Cardiac fibroblast (primary cell): ENCODE results near the gene SYT15.
"Not testable (repeated sequence)": the region's sequence is repeated elsewhere in the genome, so short reads cannot be mapped to it uniquely, and the experiment has no call there.

ENCODE experiments used
- DNase-seq, 2 donors: peaks; one replicate each; pipeline versions ENCODE4 v3.0.0 to v3.0.0-alpha.2; 2010; ENCODE audit warnings: low read depth in 2 of 2
- H3K4me3 ChIP-seq, 2 donors: replicated peaks in 1 of 2; 1 replicate in 1 of 2; 2 replicates in 1 of 2; pipeline ENCODE4 v1.5.1; 2011; ENCODE audit warnings: low read depth in 2 of 2, low read length in 2 of 2, mild to moderate bottlenecking in 2 of 2, moderate library complexity in 1 of 2

Gene SYT15

DNA sequence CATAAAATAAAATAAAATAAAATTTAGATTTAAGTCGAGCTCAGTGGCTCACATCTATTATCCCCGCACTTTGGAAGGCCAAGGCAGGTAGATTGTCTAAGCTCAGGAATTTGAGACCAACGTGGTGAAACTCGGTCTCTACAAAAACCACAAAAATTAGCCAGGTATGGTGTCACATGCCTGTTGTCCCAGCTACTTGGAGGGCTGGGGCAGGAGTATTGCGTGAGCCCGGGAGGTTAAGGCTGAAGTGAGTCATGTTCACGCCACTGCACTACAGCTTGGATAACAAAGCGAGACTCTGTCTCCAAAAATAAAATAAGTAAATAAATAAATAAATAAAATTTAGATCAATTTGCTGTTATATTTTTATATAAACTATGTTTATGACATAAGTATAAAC lies 12.1 kb downstream of the SYT15 start:
- not testable (repeated sequence) for H3K4me3 ChIP-seq, DNase-seq

DNA sequence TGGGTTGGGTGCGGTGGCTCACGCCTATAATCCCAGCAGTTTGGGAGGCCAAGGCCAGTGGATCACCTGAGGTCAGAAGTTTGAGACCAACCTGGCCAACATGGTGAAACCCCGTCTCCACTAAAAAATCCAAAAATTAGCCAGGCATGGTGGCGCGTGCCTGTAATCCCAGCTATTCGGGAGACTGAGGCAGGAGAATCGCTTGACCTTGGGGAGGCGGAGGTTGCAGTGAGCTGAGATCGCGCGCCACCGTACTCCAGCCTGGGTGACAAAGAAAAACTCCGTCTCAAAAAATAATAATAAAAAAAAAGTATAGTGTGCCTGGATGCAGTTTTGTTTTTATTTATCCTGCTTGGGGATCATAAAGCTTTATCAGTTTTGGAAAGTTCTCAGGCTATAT lies 14.4 kb downstream of the SYT15 start:
- not testable (repeated sequence) for DNase-seq, H3K4me3 ChIP-seq

DNA sequence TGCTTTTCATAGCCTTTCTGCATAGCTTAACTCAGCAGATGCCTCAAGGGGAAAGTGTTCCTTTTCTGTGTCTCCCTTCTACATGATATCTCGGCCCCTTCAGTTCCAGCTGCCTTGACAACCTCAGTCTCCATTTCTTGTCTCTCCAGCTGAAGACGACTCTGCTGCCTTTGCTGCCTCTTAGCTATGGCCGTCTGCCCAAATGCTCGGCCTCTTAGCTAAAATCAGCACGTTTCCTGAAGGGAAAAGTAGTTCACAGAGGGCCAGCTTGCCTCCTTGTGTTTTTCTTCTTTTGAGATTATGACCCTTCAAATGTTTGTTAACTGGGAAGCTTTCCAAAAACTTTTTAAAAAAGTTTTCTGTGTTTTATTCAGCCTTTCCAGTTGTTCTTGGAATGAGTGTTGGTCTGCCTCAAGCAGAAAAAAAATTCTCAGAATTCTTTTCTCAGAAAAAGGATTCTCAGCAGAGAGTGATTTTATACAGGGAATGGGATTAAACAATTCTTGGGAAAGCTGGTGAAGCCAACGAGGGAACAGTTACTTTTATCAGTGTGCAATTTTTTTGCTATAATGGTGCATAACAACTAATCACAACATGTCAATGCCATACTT lies 15.6 kb downstream of the SYT15 start:
- H3K4me3 ChIP-seq, DNase-seq: not testable (repeated sequence)

DNA sequence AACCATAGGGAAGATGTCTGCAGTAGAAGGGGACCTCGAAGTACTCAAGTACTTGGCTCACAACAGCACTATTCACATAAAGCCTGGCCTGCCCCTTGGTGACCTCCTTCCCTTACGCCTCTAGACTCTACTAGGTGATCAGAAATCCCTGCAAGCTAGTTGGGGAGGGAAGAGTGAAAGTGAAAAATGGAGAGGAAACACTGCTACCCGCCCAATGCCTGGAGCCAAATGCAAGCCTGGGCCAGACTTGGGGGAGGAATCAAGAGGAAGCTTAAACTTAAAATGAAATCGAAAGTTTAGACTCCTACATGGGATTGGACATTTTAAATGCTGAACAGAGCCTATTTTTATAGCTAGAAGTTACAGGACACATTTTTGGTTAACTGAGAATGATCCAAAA lies 17.6 kb downstream of the SYT15 start:
- H3K4me3 ChIP-seq, result not testable (repeated sequence)
- peak in 1 of 2 donors; percentile 24 for DNase-seq

DNA sequence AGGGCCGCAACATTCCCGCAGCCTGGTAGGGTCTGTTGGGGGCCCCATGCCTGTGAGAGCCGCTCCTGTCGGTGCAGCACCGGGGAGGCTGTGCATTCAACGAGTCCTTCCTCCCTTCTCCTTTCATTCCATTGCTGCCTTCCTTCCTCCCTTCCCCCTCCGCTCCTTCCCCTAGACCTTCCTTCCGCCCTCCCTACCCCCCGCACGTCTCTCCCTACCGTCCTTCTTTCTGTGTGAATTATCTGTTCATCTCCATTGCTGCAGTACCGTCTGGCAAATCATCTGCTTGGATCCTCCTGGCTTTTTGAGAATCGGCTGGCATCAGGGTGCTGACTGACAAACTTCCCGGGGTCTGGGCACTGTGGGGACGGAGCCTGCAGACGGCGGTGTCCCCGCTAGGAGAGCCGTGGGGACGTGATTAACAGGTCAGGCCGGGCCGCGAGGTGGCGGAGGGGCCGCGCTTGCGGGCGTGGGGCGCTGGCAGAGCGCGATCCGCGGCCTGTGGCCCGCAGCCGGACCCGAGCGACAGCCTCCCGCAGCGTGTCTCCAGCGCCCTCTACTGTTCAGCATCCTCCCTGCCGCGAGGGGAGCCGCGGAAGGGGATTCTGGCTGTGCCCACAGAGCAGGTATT lies 18.8 kb downstream of the SYT15 start:
- peak overlapping the region; percentile 23 to 45 for H3K4me3 ChIP-seq
- DNase-seq, result not testable (repeated sequence)

DNA sequence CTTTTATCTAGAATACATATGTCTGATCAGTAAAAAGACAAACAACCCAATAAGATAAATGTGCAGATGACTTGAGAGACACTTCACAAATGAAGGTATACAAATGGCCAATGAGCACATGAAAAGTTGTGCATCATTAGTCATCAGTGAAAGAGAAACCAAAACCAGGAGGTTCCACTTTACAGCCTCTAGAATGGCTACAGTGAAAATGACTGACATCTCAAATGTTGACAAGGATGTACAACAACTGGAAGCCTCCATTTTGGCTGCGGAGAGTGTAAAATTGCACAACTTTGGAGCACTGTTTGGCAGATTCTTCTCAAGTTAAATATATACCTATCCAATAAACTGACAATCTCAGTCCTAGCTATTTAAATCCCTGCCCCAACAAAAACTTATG lies 21.6 kb downstream of the SYT15 start:
- DNase-seq, H3K4me3 ChIP-seq: not testable (repeated sequence)

DNA sequence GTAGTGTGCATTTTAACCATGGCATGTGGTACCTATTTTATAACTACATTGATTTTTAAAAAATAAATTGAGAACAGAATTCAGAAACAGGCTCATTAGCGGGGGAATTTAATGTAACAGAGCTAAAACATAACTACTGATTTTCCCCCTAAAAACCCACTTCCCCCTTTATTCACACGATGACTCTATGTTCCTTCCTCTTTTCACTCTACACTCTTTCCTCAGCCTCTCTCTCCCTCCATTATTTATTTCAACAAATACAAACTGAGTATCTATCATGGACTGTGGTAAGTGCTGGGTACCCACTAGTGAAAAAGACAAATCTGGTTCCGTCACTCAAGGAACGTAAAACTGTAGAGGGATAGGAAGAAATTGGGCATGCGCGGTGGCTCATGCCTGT lies 36.6 kb downstream of the SYT15 start:
- DNase-seq, H3K4me3 ChIP-seq: not testable (repeated sequence)

DNA sequence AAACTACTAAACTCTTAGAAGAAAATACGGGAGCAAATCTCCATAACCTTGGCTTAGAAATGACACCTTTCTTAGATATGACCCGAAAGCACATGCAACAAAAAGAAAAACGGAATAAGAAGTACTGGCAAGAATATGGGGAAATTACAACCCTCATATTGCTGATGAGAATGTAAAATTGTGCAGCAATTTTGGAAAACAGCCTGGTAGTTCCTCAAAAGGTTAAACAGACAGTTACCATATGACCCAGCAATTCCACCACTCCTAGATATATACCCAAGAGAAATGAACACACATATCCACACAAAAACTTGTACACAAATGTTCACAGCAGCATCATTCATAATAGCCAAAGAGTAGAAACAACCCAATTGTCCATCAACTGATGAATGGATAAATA lies 37.3 kb downstream of the SYT15 start:
- not testable (repeated sequence) for DNase-seq, H3K4me3 ChIP-seq

DNA sequence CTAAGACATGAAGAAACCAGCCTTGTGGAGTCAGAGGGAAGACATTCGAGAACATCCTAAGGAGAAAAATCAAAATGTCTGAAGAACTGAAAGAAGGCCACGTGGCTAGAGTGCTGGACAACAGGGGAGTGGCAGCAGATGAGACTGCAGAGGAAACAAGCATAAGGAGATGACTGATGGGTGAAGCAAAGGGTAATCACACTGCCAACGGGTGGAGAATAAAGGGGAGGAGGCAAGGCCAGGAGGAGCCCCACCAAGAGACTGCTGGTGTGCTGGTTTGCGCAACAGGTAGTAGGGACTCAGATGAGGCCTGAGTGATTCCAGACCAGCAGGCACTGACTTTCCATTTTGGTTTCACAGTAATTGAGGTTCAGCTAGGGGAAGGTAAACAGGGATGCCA lies 38.2 kb downstream of the SYT15 start:
- not testable (repeated sequence) for DNase-seq, H3K4me3 ChIP-seq

DNA sequence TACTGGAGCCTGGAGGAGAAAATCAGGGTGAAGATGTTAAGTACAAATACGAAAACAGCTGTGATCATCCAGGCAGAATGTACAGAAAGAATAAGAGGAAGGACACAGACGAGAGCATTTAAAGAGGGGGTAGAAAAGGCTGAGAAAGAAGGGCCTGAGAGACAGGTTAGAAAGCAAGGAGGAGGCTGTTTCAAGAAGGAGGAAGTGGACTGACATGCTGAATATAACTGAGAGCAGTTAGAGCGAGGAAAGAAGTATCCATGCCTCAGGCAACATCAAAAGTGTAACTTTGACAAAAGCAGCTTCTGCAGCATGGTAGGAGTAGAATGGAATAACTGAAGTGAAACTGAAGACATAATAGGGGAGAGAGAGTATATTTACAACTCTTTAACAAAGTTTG lies 39.0 kb downstream of the SYT15 start:
- not testable (repeated sequence) for H3K4me3 ChIP-seq, DNase-seq

DNA sequence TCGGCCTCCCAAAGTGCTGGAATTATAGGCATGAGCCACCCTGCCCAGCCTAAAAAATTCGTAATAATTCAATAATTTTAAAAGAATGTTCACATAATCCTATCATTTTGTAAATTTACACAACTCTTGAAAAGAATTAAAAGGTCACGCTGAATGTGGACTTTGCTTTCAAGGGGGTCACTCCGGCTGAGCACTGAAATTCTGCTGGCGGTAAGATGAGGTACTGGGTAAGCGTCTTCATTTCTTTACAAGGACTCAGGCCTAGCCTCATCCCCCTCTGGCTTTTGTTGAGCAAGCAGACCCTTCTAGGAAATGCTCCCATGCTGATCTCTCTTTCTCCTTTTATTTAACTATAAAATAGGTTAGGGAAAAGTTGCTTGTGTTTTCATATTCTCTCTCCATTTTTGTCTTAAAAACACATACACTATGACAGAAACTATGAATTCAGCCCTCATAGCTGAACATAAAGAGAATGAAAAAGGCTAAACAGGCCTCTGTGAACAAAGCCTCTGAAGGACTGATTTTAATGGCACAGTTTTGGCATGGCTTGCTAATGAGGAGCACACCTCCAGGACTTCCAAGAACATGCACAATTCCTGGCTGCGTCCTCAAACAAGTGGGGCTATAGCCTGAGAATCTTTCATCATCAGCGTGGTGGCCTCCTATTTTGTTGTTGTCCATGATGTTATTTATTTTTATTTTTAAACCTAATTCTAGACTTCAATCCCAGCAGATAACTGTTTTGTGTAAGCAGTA lies 45.1 kb downstream of the SYT15 start:
- not testable (repeated sequence) for DNase-seq, H3K4me3 ChIP-seq

DNA sequence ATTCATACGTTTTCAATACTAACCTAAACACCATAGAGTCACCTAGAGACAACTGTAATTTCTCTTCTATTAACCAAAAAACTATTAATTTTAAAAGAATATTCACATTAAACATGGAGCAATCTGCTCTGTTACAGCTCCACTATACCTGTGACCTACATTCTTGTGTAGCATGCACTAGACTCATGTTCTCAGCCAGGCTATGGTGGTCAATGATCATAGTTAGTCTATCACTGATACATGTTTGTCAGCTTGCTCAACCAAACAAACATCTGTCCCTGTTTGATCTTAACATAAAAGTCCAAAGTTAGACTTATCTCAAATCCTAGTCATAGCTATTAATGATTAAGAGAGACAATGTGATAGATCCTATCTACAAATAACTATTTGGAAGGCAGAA lies 50.9 kb downstream of the SYT15 start:
- H3K4me3 ChIP-seq, DNase-seq: not testable (repeated sequence)

DNA sequence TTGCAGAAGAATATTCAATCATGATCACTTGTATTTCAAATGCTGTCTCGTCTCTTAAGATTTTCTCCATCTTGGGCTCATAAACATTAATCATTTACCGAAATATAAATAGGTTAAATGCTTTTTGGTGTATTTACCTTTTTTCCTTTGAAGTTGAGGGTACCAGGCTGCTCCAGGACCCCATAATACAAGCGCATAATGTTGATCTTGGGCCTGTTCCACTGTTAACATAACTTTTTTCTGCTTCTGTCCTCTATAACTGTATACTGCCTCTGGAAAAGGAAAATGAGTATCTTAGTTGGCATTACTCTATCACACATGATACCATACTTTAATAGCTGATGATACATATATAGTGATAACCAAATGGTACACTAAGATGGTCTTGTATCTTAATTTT lies 51.9 kb downstream of the SYT15 start:
- not testable (repeated sequence) for H3K4me3 ChIP-seq, DNase-seq

DNA sequence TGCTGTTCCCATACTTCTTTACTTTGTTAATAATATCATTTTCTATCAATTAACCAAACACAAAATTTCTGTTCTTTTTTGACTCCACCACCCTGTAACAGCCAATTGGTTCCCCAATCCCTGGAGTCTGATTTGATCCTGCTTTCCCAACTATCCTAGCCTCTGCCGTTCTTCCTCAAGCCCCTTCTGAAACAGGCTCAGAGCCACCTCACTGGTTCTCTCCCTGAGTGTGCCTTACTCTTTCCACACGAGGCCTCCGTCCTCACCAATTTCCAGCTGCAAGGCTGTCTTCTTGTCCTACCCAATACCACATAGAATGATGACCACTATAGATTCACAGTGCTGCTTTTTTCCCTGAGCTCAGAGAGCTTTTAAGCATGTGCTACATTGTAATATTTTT lies 52.8 kb downstream of the SYT15 start:
- not testable (repeated sequence) for H3K4me3 ChIP-seq, DNase-seq

DNA sequence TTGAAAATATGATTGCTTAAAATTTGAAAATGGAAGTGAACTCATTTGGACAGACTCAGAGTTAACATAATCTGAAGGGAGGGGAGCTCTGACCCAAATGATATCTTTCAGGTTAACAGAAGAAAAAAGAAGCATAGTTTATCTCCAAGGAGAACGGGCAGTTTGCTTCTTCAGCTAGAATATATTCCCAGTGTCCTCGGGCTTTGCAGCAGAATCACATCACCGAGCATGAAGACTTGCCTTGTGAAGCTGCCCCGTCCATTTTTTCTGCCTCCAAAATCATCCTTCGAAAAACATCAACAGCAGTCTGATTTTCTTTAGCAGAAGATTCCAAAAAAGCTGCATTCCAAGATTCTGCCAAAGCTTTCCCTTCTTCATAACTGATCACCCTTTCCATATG lies 55.8 kb downstream of the SYT15 start:
- not testable (repeated sequence) for DNase-seq
- H3K4me3 ChIP-seq, result peak overlapping the region in 1 of 2 donors; percentile 28

DNA sequence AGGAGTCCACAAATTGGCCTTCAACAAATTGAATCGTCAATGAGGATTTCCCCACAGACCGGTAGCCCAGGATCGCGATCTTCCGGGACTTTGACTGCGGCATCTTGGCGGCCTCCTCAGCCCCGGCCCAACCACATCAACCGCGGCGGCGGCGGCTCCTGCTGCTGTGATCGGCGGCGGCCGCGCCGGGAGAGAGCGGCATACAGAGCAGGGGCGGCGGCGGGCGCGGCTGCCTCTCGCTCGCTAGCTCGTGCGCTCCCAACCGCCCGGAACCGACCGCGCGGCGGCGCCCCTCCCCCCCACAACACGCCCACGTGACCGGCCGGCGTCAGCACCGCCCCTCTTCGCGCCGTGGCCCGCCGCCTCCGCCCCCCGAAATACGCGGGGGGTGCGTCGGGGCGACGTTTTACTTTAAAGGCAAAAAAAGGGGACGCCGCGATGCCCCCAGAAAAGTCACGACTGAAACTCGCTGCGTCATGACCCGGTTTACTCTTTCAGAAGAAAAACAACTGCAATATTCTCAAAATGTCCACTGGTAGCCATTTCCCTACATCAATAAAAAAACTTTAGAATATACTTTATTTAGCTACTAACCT lies 56.5 kb downstream of the SYT15 start:
- H3K4me3 ChIP-seq, result peak overlapping the region in 1 of 2 donors; percentile 13
- DNase-seq, result not testable (repeated sequence)

DNA sequence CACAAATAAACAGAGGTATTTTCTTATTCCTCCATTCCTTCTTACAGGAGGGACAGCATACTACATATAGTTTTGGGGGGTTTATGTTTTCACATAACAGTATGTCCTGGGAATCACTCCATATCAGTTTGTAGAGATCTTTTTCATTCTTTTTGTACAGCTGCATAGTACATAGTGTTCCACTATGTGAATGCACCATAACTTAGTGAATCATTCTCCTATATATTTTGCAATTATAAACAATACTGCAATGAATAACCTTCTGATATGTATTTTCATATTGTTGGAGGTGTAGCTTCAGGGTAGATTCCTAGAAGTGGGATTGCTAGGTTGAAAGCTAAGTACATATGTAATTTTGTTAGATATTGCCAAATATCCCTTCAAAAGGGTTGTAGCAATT lies 61.1 kb downstream of the SYT15 start:
- not testable (repeated sequence) for H3K4me3 ChIP-seq
- peak in 1 of 2 donors; percentile 38 for DNase-seq
